Ramos (cell line): ENCODE measurements around the gene LRRC15.

Experiments used
- in situ Hi-C: fragments of 300-500 bp; cut with MboI; formaldehyde crosslinking; loops from one replicate; pipeline ENCODE4 v1.14.3; 2022; ENCODE audit warnings: low sequenced_read_pairs; ENCODE audit not compliant: unreplicated experiment

LRRC15 gene

DNA sequence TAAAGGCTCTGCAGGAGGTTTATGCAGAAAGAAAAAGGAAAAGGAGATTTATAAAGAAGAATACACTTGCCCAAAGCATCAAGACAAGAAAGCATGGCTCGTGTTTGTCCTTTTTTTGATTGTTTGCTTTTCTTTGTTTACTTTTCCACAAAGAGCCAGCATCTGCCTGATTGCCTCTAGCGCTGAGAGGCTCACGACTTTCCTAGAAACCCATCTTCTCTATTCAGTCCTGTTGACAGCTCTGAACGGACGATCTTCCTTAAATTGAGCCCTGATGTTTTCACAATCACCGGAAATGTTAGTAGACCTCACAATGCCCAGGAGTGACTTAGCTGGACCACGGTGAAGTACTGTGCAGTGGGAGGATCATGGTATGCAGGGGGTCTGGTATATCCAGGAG is 17.1 kb upstream of the LRRC15 start:
- in situ Hi-C loops = no loop called here

DNA sequence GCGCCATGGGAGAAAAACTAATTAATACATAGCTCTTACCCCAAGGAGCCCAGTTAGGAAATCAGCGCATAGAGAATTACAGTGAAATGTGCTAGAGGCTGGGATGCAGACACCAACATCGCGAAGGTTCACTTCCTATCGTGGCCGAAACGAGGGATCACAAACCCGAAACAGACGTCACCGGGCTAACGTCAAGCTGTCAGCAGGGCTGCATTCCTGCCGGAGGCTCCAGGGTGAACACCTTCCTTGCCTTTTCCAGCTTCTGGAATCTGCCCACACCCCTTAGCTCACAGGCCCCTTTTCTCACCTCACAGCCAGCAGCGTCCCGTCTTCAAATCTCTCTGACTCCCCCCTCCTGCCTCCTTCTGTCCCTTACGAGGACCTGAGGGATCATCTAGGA is 16.5 kb upstream of the LRRC15 start:
- in situ Hi-C loops = no loop called here

DNA sequence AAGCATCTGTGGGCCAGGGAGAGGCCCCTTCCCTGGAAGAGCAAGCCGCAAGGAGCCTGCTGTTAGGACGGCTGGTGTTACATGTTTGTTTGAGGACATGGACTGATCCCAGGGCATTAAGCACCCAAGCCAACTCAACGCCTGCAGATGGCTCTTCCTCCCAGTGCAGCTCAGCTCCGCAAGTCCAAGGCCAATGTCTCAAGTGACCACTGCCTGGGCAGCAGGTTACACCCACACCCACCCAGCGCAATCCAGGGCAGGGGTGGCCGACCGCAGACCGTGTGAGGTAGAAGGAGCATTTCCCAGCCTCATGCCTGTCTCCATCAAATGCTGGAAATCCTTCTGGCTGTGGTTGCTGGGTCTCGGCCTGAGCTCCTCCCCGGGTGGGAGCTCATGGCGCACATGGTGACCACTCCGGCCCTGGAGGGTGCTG is 15.0 kb upstream of the LRRC15 start:
- in situ Hi-C loops = no loop called here

DNA sequence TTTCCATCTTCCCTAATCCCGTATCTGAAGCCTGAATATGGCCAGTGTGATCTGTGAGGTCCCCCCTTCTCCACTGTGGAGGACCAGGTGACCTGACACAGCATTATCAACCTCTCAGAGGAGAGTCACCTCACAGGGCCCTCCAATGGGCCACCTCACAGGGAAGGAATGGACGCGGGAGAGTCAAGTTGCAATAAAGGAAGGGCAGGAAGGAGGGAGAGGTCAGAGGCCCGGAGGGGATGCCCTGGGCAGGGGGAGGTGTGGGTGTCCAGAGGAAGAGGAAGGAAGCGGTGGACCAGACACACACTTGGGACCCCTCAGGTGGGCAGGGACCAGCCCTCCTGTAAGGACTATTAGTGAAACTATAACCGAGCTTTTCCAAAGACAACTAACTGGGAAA is 14.6 kb upstream of the LRRC15 start:
- in situ Hi-C loops = no loop called here

DNA sequence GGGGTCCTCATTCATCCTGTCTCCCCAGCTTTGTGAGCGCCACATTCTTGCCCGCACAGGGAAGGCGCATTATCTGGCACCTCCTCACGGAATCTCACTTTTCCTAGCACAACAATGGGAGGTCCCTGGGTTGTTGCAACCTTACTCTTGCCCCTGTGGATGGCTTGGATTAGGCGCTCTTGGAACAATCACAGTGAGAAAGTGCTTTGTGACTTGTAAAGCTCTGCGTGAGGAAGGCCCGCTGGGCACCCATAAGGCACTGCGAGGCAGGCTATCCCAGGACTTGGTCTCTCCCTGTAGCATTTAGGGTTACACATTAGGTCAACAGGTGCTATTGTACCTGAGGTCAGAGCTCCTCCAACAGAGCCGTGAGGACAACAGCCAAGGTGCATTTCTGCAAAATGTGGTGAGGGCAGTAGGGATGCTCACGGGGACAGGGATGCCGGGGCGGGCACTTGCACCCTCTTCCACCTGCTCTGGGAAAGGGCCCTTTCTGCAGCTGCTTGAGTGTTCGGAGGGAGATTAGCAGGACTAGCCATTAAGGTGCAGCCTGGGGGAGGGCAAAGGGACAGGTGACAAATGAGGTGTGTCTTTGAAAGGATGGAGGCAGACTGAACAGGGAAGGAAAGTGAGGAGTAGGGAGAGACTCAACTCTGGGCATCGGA is 13.9 kb upstream of the LRRC15 start:
- in situ Hi-C loops = no loop called here

DNA sequence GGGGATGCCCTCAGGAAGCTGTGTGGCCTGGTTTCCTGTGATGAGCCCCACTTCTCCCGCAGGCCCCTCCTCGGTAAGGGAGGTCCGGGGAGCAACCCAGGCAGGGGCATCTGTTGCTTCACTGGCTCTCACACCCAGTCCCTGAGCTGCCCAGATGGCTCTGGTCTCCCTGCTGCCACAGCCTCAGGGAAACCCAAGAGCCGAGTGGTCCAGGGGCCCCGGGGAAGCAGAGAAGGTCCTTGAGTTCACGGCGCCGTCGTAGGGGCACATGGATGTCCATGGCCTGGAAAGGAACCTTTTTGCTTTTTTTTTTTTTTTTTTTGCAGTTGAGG is 13.3 kb upstream of the LRRC15 start:
- in situ Hi-C loops = no loop called here

DNA sequence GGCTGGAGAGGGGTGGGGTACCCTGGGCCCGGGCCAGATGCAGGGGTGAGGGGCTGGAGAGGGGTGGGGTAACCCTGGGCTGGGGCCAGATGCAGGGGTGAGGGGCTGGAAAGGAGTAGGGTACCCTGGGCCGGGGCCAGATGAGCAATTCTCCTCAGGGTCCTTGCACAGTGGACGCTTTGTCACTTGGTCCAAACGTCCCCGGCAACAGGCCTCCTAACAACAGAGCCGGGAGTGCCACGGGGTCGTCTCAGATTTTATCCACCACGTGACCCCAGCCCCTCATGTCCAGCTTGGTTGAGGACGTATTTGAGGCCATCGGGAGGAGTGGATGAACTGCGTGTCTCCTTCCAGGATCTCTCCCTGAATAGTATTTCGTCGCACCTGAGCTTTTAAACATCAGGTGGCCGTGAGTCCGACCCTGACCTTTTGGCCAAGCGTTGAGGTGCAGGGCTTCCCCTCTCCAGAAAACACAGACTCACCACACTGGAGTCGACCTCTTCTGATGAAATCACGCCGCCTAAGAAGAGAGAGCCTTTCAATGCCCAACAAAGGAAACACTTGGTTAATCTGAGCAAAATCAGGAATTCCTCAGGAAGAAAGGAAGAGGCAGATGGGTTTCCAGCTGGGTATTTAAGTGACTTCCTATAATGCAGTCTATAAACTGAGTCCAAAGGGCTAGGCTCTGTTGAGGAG is 12.8 kb upstream of the LRRC15 start:
- in situ Hi-C loops = no loop called here

DNA sequence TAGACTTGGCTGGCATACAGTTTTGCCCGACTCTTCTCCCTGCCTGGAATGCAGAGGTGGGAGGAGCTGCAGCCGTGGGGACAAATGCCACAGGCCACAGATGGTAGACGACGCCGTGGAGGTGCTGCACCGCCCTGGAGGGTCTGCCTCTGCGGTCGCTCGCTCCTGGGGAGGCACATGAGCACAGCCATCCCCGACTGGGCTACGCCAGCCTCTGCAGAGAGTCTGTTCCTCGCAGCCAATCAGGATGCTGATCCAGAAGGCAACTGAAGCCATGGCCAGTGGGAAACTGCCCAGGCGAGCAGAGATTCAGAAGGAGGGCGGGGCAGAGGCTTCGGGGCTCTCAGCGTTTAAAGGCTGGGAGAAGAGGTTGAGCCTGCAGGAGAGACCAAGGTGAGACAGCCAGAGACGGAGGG is 11.9 kb upstream of the LRRC15 start:
- in situ Hi-C loops = no loop called here

DNA sequence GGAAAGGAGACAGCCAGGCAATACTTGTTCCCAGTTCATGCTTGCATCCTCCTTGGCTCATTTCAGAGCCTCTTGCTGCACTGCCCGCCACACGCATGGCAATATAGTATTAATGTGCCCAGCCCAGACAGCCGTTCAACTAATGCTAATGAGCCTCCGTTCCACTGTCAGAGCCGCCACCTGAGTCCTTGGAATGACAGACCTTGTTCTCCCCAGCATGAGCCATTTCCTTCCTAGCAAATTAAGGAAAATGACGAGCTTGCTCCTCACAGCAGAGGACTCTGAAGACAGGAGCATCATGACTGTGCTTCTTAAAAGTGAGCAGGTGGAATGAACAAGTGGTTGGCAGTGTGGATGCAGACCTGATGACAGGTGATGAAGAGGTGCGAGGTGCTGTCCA is 10.8 kb upstream of the LRRC15 start:
- in situ Hi-C loops = no loop called here

DNA sequence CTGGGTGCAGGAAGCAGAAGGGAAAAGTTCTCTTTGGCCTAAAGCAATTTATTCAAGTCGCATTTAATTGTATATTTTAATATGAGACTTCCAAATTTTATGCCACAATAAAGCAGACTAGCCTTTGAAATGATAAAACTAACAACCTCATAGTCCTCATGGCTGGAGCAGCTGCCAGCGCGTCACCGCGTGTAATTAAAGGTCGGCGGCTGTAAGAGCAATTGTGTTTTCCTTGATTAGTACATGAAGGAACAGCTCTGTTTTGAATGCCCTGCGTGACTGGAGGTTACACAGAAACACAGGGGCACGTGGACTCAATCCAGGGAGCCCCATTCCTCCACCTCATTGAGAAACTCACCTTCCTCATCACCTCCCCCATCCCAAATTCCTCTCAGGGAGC is 10.1 kb upstream of the LRRC15 start:
- in situ Hi-C loops = no loop called here

DNA sequence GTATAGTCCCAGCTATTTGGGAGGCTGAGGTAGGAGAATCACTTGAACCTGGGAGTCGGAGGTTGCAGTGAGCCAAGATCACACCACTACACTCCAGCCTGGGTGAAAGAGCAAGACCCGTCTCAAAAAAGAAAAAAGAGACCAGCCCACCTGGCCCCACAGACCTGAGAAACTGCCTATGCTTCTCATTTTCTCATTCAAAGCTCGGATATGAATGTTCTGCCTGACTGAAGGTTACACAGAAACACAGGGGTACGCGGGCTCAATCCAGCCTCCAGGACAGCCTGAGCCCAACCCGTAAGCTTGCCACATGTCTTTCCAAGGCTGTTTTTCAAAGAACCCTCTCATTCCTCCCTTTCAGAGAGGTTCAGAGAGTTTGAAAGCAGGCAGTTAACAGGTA is 9.7 kb upstream of the LRRC15 start:
- in situ Hi-C loops = no loop called here

DNA sequence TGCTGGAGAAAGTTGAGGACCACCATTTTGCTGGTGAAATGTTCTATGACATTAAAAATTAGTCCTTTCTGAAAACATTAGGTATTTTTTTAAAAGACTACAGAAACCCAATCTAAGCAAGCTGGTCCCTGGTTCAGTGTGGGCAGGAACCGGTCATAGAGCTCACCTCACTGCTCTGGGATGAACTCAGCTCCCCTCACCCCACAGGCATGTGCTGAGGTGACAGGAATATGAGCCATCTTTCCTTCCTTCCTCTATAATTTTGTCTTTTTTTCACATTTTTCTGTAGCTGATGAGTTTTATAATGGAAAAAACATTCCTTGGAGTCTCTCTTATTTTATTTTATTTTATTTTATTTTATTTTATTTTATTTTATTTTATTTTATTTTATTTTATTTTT is 8.2 kb upstream of the LRRC15 start:
- in situ Hi-C loops = no loop called here

DNA sequence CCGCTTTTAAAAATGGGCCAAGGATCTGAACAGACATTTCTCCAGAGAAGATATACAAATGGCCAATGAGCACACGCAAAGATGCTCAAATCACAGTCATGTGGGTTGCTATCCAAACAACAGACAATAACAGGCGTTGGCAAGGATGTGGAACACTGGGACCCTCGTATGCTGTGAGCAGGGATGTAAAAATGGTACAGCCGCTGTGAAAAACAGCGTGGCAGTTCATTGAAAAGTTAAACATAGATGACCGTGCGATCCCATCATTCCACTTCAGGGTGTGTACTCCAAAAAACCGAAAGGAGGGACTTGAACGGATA is 6.7 kb upstream of the LRRC15 start:
- in situ Hi-C loops = no loop called here

DNA sequence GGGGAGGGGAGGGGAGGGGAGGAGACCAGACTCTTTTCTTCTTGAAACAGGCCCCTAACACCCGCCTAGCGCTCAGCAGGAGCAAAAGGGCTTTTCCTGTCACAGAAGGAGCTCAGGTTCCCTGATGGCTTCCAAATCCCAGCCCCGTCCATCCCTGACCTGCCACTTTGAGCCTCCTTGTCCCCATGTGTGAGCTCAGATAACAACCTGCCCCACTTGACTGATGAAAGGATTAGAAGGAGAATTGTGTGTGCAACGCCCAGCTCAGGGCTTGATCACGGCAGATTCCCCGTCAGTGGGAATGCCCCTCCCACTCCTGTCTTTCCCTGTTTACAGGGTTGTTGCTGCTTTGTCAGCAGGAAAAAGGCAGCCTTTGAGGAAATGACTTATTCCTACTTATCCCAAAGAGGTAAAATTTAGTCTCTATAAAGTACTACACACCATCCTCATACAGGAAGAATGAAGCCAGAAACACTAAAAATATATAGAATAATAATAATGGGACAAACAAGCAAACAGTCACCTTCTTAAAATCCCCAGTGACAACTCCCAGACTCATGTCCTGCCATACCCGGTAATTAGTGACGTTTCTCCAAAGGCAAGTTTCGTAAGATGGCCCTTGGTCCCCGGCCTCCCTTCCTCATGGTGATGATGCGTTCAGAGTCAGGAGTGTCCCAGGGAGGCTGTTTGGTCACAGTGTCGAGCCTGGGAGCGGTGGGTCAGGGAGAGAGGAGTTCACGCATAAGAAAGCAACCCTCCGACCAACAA is 6.1 kb upstream of the LRRC15 start:
- in situ Hi-C loops = no loop called here

DNA sequence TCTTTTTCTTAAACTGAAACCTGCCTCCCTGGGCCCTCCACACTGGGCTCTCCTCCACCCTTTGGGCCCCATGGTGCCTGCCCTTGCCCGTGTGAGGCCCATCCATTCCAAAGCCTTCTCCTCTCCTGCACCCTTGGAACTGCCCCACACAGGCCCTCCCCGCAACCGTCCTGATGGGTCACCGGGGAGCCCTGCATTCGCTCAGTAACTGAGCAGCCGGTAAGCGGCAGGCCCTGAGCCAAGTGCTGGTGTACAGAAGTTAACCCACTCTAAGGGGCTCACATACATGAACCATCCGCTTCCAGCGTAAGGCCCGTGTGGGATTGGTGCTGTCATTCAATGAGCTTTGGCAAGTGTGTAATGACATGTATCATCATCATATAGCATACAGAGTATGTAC is 5.4 kb upstream of the LRRC15 start:
- in situ Hi-C loops = no loop called here

DNA sequence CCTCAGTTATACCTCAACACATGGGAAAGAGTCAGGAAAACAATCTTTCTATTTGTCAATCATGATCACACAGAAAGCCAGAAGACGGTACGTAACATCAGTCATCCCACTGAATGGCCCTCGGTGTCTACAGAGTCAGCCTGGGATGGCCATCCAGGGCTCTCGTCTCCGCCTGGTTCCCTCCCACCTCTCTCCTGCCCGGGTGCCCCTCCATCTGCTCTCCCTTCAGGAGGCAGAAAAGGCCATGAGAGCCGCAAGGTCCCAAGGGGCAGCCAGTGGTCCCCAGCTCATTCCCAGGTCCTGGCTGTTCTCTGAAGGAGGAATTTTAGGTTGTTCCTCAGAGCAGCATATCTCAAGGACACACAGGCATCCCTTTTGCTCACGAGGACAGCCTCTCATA is 4.4 kb upstream of the LRRC15 start:
- in situ Hi-C loops = no loop called here

DNA sequence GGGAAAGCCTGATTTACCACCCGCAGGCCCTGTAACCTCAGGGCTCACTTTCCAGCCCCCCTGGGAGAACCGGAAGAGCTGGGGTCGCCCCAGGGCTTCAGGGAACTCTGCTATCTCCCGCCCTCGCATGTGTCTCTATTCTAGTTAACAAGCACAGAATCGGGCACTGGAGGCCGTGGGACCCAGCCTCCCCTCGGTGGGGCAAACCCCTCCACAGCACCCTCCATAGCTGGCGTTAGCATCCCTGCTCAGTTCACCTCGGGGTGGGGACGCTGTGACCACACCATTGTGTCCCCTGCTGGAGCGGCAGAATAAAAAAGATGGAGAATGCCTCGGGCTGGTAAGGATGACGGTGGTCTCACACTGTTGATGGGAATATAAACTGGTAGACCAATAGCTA is 3.5 kb upstream of the LRRC15 start:
- in situ Hi-C loops = no loop called here

DNA sequence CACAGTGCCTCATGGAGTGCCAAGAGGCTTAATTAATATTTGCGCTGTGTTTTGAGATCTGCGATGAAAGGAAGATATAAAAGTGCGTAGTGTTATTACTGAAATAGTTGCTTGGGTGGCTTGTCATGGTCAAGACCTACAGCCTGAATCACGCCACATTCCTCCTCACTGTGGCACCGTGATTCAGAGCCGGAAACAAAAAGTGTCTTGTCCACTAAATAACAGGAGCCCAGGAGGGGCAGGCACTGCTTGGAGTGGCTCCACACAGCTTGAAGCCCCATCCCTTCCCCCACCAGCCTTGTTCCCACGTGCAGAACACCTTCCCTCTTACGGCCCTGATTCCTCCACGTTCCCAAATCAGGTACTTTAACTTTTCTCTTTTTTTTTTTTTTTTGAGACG is 1.2 kb upstream of the LRRC15 start:
- in situ Hi-C loops = no loop called here

DNA sequence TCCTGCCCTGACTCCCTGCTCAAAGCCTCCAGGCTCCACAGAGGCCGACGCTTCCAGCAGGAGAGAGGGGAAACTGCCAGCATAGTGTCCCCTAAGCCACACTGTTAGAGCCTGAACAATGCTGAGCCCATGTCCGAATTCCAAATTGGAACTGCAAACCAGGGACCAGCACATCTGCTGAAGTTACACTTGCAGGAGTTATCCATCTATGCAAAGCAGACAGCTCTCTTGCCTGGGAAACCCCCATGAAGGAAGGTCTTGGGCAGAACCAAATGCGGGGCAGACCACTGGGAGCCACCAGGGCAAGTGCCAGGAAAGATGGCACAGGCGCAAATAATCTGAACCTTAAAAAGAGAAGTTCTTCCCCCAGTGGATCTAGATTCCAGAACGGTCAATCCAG is 625 bp downstream of the LRRC15 start:
- in situ Hi-C loops = no loop called here

DNA sequence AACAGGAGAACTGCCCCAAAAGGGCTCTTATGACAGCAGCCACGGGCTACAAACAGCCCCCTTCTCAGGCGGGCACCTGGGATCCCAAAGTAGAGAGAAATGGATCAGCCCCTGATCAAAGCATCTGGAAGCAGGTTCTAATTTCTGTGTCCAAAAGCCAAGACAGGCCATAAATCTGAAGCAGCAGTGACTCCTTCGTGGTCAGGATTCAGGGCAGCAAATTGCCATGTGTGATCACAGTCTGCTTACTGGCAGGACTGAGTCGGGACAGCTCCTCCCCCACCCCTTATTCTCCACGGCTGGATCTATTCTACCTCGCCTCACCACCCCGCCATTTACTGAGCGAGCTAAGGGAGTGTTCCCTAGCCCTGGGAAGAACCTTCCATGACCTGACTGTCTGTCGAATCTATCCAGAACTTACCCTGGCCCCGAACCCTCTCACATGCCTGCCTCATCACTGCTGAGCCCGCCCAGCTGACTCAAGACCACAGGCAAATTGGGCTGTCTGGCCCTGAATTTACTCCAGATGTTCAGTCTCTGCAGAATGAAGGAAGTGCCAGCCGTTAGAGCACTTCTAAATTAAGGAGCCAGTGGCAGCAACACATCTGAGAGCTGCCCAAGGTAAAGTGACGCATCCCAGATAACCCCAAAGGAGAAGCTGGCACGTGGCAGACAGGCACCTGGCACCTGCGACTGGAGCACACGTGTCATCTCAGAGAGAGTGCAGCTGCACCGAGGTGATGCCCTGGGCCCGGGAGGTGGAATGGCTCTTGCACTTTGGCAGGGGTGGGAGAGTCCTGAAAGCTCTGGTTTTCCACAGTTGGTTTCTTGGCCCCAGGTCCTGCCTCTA is 1.3 kb downstream of the LRRC15 start:
- in situ Hi-C loops = no loop called here

DNA sequence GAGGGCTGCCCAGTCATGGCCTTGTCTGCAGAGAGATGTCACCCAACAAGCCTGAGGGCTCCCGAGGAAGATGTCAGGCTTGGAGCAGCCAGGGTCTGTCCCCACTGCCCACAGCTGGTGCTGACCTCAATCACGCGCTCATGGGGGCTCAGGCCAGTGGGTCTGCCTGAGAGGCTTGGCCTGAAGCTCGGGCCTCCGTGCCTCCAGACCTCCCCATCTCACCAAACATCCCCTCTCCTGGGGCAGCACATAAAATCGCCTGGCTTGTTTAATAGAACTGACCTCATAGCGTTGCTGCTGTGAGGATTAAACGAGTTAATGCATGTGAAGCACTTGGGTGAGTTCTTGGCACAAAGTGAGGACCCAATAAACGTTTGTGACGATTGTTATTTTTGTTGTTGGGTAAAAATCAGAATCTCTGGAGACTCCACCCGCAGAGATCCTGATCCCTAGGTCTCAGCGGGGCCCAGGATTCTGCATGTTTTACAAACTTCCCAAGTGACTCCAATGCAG is 3.5 kb downstream of the LRRC15 start:
- in situ Hi-C loops = no loop called here
